ENCODE measurements around the gene AGBL4. TPM values are rescaled to one million over a fixed set of nuclear protein-coding genes. Genes with fewer than 3 reads are reported as not detected.

AGBL4 gene
- total RNA-seq, 1 experiment from 2014 or later = not detected

- CTCF ChIA-PET = interaction anchor here (1.3 kb wide), 1 partner anchor 13 kb away, joined by 6 read pairs; no protein-coding TSS in a partner anchor
- no peak for ATAC-seq
Measured at GRCh38 chr1:48674641-48675040, 1349.1 kb downstream of the AGBL4 start.

More at GRCh38 chr1:48674641-48675040, 1349.1 kb downstream of the AGBL4 start:
- Histone ChIP-seq H3K9me3 (ENCODE audit: control insufficient read depth in 1 of 2, insufficient read depth in 1 of 2, low read depth in 1 of 2, low read length in 2 of 2) (no peaks in the 10 kb centered on the region), H3K27ac (ENCODE audit: low read depth, low read length) (no peak overlapping the region), H3K4me1 (ENCODE audit: control insufficient read depth in 1 of 2, insufficient read depth in 2 of 2, low read length in 2 of 2) (no peaks in the 10 kb centered on the region), H3K27me3 (ENCODE audit: insufficient read depth, low read length) (peaks cover 46% of the 10 kb centered on the region), H3K36me3 (ENCODE audit: control insufficient read depth in 1 of 2, insufficient read depth in 2 of 2, low read length in 2 of 2) (no peaks in the 10 kb centered on the region), H2AFZ (ENCODE audit: low read depth, low read length, poor library complexity, severe bottlenecking) (no peak overlapping the region), H3K9me2 (ENCODE audit: insufficient read depth) (no peaks in the 10 kb centered on the region), H4K20me1 (ENCODE audit: insufficient read depth) (no peaks in the 10 kb centered on the region), H3K4me2 (ENCODE audit: low read length) (no peak overlapping the region), H3K79me2 (ENCODE audit: insufficient read depth, low read length) (no peaks in the 10 kb centered on the region), H3K9ac (ENCODE audit: low read length) (no peak overlapping the region), H3K4me3 (replicated peaks in 1 of 2; ENCODE audit: low read depth in 1 of 2, low read length in 2 of 2) (no peak overlapping the region)
- DNase-seq (ENCODE audit: low read depth, low spot score) = no peak
- intact Hi-C loops (cut with micrococcal nuclease) = loop anchor here (5.0 kb wide), 1 partner anchor 1658 kb away; no protein-coding TSS in a partner anchor
- ChIA-PET POLR2A (no interaction called here), RAD21 (ENCODE audit: low non-redundant PET in 1 of 2, low total read pairs in 2 of 2, uncharacterized antibody in 2 of 2, unreplicated experiment in 2 of 2) (no interaction called here)
- TF ChIP-seq ELF1 (IDR thresholded peaks at IDR 0.05; ENCODE audit: borderline replicate concordance, low read depth) = no peak
- TF ChIP-seq, protein P1, sequence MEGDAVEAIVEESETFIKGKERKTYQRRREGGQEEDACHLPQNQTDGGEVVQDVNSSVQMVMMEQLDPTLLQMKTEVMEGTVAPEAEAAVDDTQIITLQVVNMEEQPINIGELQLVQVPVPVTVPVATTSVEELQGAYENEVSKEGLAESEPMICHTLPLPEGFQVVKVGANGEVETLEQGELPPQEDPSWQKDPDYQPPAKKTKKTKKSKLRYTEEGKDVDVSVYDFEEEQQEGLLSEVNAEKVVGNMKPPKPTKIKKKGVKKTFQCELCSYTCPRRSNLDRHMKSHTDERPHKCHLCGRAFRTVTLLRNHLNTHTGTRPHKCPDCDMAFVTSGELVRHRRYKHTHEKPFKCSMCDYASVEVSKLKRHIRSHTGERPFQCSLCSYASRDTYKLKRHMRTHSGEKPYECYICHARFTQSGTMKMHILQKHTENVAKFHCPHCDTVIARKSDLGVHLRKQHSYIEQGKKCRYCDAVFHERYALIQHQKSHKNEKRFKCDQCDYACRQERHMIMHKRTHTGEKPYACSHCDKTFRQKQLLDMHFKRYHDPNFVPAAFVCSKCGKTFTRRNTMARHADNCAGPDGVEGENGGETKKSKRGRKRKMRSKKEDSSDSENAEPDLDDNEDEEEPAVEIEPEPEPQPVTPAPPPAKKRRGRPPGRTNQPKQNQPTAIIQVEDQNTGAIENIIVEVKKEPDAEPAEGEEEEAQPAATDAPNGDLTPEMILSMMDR (IDR thresholded peaks at IDR 0.05 in 2 of 3, conservative IDR thresholded peaks at IDR 0.05 in 1 of 3; ENCODE audit: borderline replicate concordance in 1 of 3, insufficient read depth in 1 of 3, low read depth in 2 of 3, low read length in 2 of 3) = no peak
- TF ChIP-seq, protein P2, sequence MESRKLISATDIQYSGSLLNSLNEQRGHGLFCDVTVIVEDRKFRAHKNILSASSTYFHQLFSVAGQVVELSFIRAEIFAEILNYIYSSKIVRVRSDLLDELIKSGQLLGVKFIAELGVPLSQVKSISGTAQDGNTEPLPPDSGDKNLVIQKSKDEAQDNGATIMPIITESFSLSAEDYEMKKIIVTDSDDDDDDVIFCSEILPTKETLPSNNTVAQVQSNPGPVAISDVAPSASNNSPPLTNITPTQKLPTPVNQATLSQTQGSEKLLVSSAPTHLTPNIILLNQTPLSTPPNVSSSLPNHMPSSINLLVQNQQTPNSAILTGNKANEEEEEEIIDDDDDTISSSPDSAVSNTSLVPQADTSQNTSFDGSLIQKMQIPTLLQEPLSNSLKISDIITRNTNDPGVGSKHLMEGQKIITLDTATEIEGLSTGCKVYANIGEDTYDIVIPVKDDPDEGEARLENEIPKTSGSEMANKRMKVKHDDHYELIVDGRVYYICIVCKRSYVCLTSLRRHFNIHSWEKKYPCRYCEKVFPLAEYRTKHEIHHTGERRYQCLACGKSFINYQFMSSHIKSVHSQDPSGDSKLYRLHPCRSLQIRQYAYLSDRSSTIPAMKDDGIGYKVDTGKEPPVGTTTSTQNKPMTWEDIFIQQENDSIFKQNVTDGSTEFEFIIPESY (IDR thresholded peaks at IDR 0.05; ENCODE audit: extremely low read depth, insufficient replicate concordance, low read length) = no peak
- TF ChIP-seq FOSL1 (IDR thresholded peaks at IDR 0.05; ENCODE audit: low read depth) = no peak
- no peak for TF ChIP-seq SRF (IDR thresholded peaks at IDR 0.05; ENCODE audit: low read depth)
- no peak for TF ChIP-seq EZH2phosphoT487 (IDR thresholded peaks at IDR 0.05; ENCODE audit: borderline replicate concordance)
- no peak for TF ChIP-seq SIN3A (IDR thresholded peaks at IDR 0.05; ENCODE audit: low read depth)
- TF ChIP-seq, protein P3, sequence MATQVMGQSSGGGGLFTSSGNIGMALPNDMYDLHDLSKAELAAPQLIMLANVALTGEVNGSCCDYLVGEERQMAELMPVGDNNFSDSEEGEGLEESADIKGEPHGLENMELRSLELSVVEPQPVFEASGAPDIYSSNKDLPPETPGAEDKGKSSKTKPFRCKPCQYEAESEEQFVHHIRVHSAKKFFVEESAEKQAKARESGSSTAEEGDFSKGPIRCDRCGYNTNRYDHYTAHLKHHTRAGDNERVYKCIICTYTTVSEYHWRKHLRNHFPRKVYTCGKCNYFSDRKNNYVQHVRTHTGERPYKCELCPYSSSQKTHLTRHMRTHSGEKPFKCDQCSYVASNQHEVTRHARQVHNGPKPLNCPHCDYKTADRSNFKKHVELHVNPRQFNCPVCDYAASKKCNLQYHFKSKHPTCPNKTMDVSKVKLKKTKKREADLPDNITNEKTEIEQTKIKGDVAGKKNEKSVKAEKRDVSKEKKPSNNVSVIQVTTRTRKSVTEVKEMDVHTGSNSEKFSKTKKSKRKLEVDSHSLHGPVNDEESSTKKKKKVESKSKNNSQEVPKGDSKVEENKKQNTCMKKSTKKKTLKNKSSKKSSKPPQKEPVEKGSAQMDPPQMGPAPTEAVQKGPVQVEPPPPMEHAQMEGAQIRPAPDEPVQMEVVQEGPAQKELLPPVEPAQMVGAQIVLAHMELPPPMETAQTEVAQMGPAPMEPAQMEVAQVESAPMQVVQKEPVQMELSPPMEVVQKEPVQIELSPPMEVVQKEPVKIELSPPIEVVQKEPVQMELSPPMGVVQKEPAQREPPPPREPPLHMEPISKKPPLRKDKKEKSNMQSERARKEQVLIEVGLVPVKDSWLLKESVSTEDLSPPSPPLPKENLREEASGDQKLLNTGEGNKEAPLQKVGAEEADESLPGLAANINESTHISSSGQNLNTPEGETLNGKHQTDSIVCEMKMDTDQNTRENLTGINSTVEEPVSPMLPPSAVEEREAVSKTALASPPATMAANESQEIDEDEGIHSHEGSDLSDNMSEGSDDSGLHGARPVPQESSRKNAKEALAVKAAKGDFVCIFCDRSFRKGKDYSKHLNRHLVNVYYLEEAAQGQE (IDR thresholded peaks at IDR 0.05; ENCODE audit: low read depth) = no peak
- no peak for TF ChIP-seq TCF7L2 (IDR thresholded peaks at IDR 0.05; ENCODE audit: borderline replicate concordance, extremely low read depth, insufficient read depth, insufficient read length)
- TF ChIP-seq RAD21 (IDR thresholded peaks at IDR 0.05; ENCODE audit: low read depth) = no peak
- no peak for TF ChIP-seq SP1 (IDR thresholded peaks at IDR 0.05; ENCODE audit: low read depth)
- TF ChIP-seq ZNF274 (IDR thresholded peaks at IDR 0.05; ENCODE audit: low read depth, low read length) = no peak
- TF ChIP-seq POLR2AphosphoS5 (IDR thresholded peaks at IDR 0.05; ENCODE audit: low read depth, low read length) = no peak
- TF ChIP-seq, protein P4, sequence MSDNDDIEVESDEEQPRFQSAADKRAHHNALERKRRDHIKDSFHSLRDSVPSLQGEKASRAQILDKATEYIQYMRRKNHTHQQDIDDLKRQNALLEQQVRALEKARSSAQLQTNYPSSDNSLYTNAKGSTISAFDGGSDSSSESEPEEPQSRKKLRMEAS (IDR thresholded peaks at IDR 0.05) = no peak
- no peak for TF ChIP-seq CEBPB (IDR thresholded peaks at IDR 0.05; ENCODE audit: low read depth)
- TF ChIP-seq EGR1 (IDR thresholded peaks at IDR 0.05; ENCODE audit: low read depth) = no peak
- TF ChIP-seq EZH2 (IDR thresholded peaks at IDR 0.05) = no peak
- TF ChIP-seq JUND (IDR thresholded peaks at IDR 0.05) = no peak
- BruUV-seq (replicated peaks) = no TSS peak

All from HCT116 (cell line).